ENCODE data around the gene COL27A1.
"Not testable (repeated sequence)": the region's sequence is repeated elsewhere in the genome, so short reads cannot be mapped to it uniquely, and the experiment has no call there.

COL27A1 gene

GRCh38 chr9:114317665-114318357 is 162.5 kb downstream of the COL27A1 start:
- FAIRE-seq = no peak
- no peak for DNase-seq (ENCODE audit: insufficient read length)
- TF ChIP-seq POLR2AphosphoS5 (IDR thresholded peaks at IDR 0.05; ENCODE audit: low read depth, low read length) (no peak), TAF1 (IDR thresholded peaks at IDR 0.05; ENCODE audit: borderline replicate concordance, low read depth, low read length) (no peak), POLR2A (IDR thresholded peaks at IDR 0.05; ENCODE audit: low read depth, low read length) (no peak)

- TF ChIP-seq POLR2AphosphoS5 (IDR thresholded peaks at IDR 0.05; ENCODE audit: low read depth, low read length) = no peak
- no peak for TF ChIP-seq TAF1 (IDR thresholded peaks at IDR 0.05; ENCODE audit: borderline replicate concordance, low read depth, low read length)
- no peak for TF ChIP-seq POLR2A (IDR thresholded peaks at IDR 0.05; ENCODE audit: low read depth, low read length)
- FAIRE-seq (no peak), DNase-seq (ENCODE audit: insufficient read length) (no peak)
Observed at GRCh38 chr9:114318416-114318815, 163.1 kb downstream of the COL27A1 start.

GRCh38 chr9:114319147-114319546 is 163.8 kb downstream of the COL27A1 start:
- DNase-seq (ENCODE audit: insufficient read length) (no peak), FAIRE-seq (no peak)
- TF ChIP-seq POLR2AphosphoS5 (IDR thresholded peaks at IDR 0.05; ENCODE audit: low read depth, low read length) = no peak
- no peak for TF ChIP-seq TAF1 (IDR thresholded peaks at IDR 0.05; ENCODE audit: borderline replicate concordance, low read depth, low read length)
- no peak for TF ChIP-seq POLR2A (IDR thresholded peaks at IDR 0.05; ENCODE audit: low read depth, low read length)

GRCh38 chr9:114320710-114321109 is 165.4 kb downstream of the COL27A1 start:
- not testable (repeated sequence) for FAIRE-seq; DNase-seq (ENCODE audit: insufficient read length)

GRCh38 chr9:114321759-114322158 is 166.4 kb downstream of the COL27A1 start:
- TF ChIP-seq POLR2A (IDR thresholded peaks at IDR 0.05; ENCODE audit: low read depth, low read length) (no peak), POLR2AphosphoS5 (IDR thresholded peaks at IDR 0.05; ENCODE audit: low read depth, low read length) (no peak), TAF1 (IDR thresholded peaks at IDR 0.05; ENCODE audit: borderline replicate concordance, low read depth, low read length) (no peak)
- no peak for DNase-seq (ENCODE audit: insufficient read length)
- no peak for FAIRE-seq

GRCh38 chr9:114322160-114322818 is 167.0 kb downstream of the COL27A1 start:
- not testable (repeated sequence) for DNase-seq (ENCODE audit: insufficient read length)
- FAIRE-seq = peak; percentile 58

- DNase-seq (ENCODE audit: insufficient read length); FAIRE-seq: not testable (repeated sequence)
Observed at GRCh38 chr9:114322831-114323531, 167.6 kb downstream of the COL27A1 start, which contains the start of gene ORM1. Gene ORM1, plus strand, starts transcription at chr9:114323098. Its CDS starts 36 bp downstream, at chr9:114323134.

- FAIRE-seq; DNase-seq (ENCODE audit: insufficient read length): not testable (repeated sequence)
Observed at GRCh38 chr9:114323849-114324248, 168.5 kb downstream of the COL27A1 start.

GRCh38 chr9:114324492-114324891 is 169.2 kb downstream of the COL27A1 start:
- no peak for TF ChIP-seq POLR2A (IDR thresholded peaks at IDR 0.05; ENCODE audit: low read depth, low read length)
- no peak for TF ChIP-seq POLR2AphosphoS5 (IDR thresholded peaks at IDR 0.05; ENCODE audit: low read depth, low read length)
- TF ChIP-seq TAF1 (IDR thresholded peaks at IDR 0.05; ENCODE audit: borderline replicate concordance, low read depth, low read length) = no peak
- FAIRE-seq = no peak
- no peak for DNase-seq (ENCODE audit: insufficient read length)

- not testable (repeated sequence) for FAIRE-seq; DNase-seq (ENCODE audit: insufficient read length)
Observed at GRCh38 chr9:114324965-114325364, 169.6 kb downstream of the COL27A1 start.

GRCh38 chr9:114325684-114326254 is 170.4 kb downstream of the COL27A1 start:
- not testable (repeated sequence) for DNase-seq (ENCODE audit: insufficient read length)
- peak; percentile 17 for FAIRE-seq

- DNase-seq (ENCODE audit: insufficient read length) (no peak), FAIRE-seq (no peak)
- TF ChIP-seq POLR2A (IDR thresholded peaks at IDR 0.05; ENCODE audit: low read depth, low read length) = no peak
- no peak for TF ChIP-seq TAF1 (IDR thresholded peaks at IDR 0.05; ENCODE audit: borderline replicate concordance, low read depth, low read length)
- no peak for TF ChIP-seq POLR2AphosphoS5 (IDR thresholded peaks at IDR 0.05; ENCODE audit: low read depth, low read length)
Observed at GRCh38 chr9:114327749-114328148, 172.4 kb downstream of the COL27A1 start.

GRCh38 chr9:114328357-114328820 is 173.1 kb downstream of the COL27A1 start:
- FAIRE-seq; DNase-seq (ENCODE audit: insufficient read length): not testable (repeated sequence)

- FAIRE-seq; DNase-seq (ENCODE audit: insufficient read length): not testable (repeated sequence)
Observed at GRCh38 chr9:114328937-114329624, 173.7 kb downstream of the COL27A1 start.

- not testable (repeated sequence) for FAIRE-seq; DNase-seq (ENCODE audit: insufficient read length)
Observed at GRCh38 chr9:114329625-114330022, 174.3 kb downstream of the COL27A1 start, which contains the start of gene ORM2. Gene ORM2, plus strand, starts transcription at chr9:114329869. Its CDS starts 36 bp downstream, at chr9:114329905.

Measured in GM12892 (cell line).